NB4 (cell line): ENCODE results near the gene TCL1A.

Source experiments
- CTCF ChIP-seq: IDR thresholded peaks from one replicate; pipeline ENCODE4 v1.5.1; 2012; ENCODE audit warnings: low read depth, low read length
- POLR2A ChIP-seq: IDR thresholded peaks from 2 replicates; pipeline ENCODE4 v1.6.1; 2011; ENCODE audit warnings: mild to moderate bottlenecking; ENCODE audit not compliant: insufficient read length; ENCODE audit errors: extremely low read depth

GRCh38 chr14:95713596-95714371, at the start of gene TCL1A:
- TF ChIP-seq POLR2A (no peak), CTCF (no peak)
